Stimulated activated naive CD8-positive, alpha-beta T cell treated with anti-CD3 and anti-CD28 coated beads, Interleukin-15, Interleukin-2, amounts not matched to agents 100 ng/mL and 50 ng/mL, for 24 hours (primary cell): Measurements from ENCODE around the gene KCNN4.
"Not testable (repeated sequence)": the region's sequence is repeated elsewhere in the genome, so short reads cannot be mapped to it uniquely, and the experiment has no call there.

Experiments
- H3K27ac Mint-ChIP-seq: one replicate; pipeline ENCODE4 v1.8.0; 2021; ENCODE audit warnings: mild to moderate bottlenecking, mixed read lengths
- H3K27me3 Mint-ChIP-seq: one replicate; pipeline ENCODE4 v1.8.0; 2021; ENCODE audit warnings: mixed read lengths
- H3K36me3 Mint-ChIP-seq: one replicate; pipeline ENCODE4 v1.8.0; 2021; ENCODE audit warnings: low read depth, mixed read lengths
- H3K4me1 Mint-ChIP-seq: one replicate; pipeline ENCODE4 v1.8.0; 2021; ENCODE audit warnings: low read depth, mixed read lengths
- H3K4me3 Mint-ChIP-seq: one replicate; pipeline ENCODE4 v1.8.0; 2021; ENCODE audit warnings: mild to moderate bottlenecking, mixed read lengths
- H3K9me3 Mint-ChIP-seq: one replicate; pipeline ENCODE4 v1.8.0; 2021; ENCODE audit warnings: mixed read lengths

The KCNN4 gene

DNA sequence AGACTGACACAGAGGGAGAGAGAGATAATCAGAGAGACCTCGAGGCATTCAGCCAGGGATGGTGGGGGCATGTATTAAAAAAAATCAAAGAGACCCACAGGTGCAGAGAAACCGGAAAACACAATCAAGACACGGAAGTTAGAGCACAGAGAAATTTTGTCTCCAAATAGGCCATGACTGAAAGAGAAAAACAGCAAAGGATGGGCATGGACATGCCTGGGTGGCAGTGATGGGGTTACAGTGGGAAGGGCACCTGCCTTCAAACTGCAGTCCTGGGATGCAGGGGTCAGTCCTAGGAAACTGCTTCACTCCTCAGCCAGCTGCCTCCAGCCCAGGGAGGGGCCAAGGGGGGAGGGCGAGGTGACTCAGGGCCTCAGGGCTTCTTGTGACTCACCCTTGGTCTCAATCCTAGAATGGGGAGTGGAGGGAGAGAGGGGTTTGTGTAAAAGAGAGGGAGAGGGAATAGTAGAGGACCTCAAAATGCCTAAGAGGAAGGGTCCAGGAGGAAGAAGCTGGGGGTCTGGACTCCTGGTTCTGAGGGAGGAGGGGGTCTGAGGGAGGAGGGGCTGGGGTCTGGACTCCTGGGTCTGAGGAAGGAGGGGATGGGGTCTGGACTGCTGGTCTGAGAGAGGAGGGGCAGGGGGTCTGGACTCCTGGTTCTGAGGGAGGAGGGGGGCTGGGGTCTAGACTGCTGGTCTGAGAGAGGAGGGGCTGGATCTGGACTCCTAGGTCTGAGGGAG, 3.6 kb upstream of the KCNN4 start:
- Mint-ChIP-seq H3K4me3 (peak overlapping the region; percentile 80), H3K4me1 (peaks cover 47% of the 10 kb centered on the region), H3K9me3 (no peaks in the 10 kb centered on the region), H3K27ac (peak overlapping the region; percentile 88), H3K36me3 (peaks cover 3% of the 10 kb centered on the region), H3K27me3 (no peaks in the 10 kb centered on the region)

DNA sequence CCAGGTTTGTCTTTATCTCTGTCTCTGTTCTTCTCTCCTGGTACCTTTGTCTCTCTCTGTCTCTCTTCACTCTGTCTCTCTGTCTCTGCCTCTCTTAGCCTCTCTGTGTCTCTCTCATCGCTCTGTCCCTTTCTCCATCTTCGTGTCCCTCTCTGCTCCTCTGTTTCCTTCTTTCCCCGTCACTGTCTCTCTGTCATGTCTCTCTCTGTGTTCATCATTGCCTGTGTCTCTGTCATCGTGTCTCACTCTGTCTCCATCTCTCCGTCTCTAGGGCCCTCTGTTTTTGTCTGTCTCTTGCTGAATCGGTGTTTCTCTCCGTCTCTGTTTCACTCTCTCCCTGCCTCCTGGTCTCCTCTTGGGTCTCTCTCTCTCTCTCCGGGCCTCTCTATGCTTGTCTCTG, 2.9 kb upstream of the KCNN4 start:
- Mint-ChIP-seq H3K36me3 (peaks cover 6% of the 10 kb centered on the region), H3K9me3 (no peaks in the 10 kb centered on the region), H3K27me3 (no peaks in the 10 kb centered on the region), H3K27ac (peak overlapping the region; percentile 88), H3K4me3 (peak overlapping the region; percentile 80), H3K4me1 (peaks cover 51% of the 10 kb centered on the region)

DNA sequence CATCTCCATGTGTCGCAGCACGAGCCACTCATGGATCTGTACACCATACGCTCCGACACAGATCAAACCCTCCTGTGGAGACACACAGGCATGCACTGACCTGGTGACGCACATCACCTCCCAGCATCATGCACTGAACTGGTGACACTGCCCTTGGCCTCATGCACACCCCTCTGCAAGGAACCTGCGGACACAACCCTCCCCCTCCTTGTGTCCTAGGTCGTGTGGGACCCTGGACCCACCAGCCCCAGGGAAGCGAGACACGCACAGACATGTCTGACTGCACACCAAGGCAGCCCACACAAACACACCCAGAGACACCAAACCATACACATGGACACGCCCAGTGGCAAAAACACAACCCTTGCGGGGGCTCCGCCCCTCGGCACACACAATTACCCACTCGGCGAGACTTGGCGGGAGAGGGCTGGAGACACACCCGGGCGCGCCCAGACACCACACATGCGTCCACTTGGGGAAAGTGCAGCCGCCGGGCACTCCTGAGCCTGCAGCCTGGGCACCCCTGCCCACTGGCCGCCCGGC, 2.0 kb upstream of the KCNN4 start:
- H3K27me3 Mint-ChIP-seq = no peaks in the 10 kb centered on the region
- H3K4me1 Mint-ChIP-seq = peaks cover 59% of the 10 kb centered on the region
- peak overlapping the region; percentile 94 for H3K27ac Mint-ChIP-seq
- peak overlapping the region; percentile 86 for H3K4me3 Mint-ChIP-seq
- no peaks in the 10 kb centered on the region for H3K9me3 Mint-ChIP-seq
- peaks cover 14% of the 10 kb centered on the region for H3K36me3 Mint-ChIP-seq

DNA sequence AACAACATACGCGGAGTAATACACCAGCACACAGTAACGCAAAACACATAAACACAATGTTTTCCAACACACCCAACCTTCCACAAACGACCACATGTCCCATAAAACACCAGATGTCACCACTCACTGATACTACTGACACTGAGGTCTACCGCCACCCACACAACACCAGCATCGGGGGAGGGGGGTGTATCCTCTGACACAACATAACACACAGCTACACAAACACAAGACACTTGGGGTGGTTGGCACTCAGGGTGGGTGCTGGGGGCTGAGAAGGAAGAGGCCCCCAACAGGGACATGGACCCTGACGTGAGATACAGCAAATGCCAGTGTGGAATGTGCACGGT, 1.5 kb upstream of the KCNN4 start:
- Mint-ChIP-seq H3K36me3 (peaks cover 16% of the 10 kb centered on the region), H3K27ac (peak overlapping the region; percentile 94), H3K9me3 (no peaks in the 10 kb centered on the region), H3K4me3 (peak overlapping the region; percentile 86), H3K4me1 (peaks cover 64% of the 10 kb centered on the region), H3K27me3 (no peaks in the 10 kb centered on the region)

DNA sequence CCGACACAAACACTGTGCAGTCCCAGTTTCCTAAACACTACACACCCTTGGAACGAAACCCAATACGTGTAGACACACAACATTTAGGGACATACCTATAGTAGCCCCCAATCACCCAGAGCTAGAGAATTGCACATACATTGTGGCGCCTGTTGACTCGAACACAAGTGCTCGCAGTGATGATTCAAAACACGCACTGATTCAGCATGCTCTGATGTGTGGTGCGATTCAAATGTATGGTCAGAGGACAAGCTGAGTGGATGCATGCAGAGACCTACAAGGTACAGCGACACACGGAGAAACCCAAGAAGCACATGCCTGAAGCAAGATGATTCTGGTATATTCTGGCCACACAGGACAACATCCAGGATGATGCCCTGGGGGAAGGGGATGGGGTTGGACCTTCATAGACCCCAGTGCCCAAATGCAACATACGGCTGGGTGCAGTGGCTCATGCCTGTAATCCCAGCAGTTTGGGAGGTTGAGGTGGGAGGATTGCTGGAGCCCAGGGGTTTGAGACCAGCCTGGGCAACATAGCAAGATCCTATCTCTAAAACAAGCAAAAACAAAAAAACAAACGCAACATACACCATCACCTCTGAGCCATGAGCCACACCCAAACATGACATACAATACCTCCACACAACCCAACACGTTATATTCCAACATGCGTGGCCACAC, 997 bp upstream of the KCNN4 start:
- H3K9me3 Mint-ChIP-seq = no peaks in the 10 kb centered on the region
- peak overlapping the region; percentile 86 for H3K4me3 Mint-ChIP-seq
- peak overlapping the region; percentile 94 for H3K27ac Mint-ChIP-seq
- no peaks in the 10 kb centered on the region for H3K27me3 Mint-ChIP-seq
- H3K4me1 Mint-ChIP-seq = peaks cover 69% of the 10 kb centered on the region
- peaks cover 21% of the 10 kb centered on the region for H3K36me3 Mint-ChIP-seq

DNA sequence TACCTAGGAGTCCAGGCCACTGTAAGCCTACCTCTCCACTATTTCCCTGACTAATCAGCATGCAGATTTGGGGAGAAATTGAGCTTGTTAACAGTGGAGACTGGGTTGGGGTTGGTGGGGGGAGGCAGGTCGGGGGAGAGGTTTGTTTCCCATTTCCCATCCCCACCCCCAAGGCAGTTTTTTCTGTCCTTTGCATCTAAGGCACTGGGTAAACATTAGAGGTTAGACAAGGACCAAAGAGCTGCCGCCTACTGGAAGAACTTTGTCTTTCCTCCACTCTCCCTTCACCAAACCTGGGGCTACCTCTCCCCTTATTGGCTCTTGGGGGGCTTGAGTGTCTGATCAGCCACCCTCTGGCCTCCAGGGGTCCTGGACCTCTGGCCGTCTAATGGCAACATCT, 953 bp downstream of the KCNN4 start:
- Mint-ChIP-seq H3K9me3 (no peaks in the 10 kb centered on the region), H3K27me3 (no peaks in the 10 kb centered on the region), H3K27ac (peak overlapping the region; percentile 95), H3K4me1 (peaks cover 80% of the 10 kb centered on the region), H3K36me3 (peaks cover 37% of the 10 kb centered on the region), H3K4me3 (peak overlapping the region; percentile 86)

DNA sequence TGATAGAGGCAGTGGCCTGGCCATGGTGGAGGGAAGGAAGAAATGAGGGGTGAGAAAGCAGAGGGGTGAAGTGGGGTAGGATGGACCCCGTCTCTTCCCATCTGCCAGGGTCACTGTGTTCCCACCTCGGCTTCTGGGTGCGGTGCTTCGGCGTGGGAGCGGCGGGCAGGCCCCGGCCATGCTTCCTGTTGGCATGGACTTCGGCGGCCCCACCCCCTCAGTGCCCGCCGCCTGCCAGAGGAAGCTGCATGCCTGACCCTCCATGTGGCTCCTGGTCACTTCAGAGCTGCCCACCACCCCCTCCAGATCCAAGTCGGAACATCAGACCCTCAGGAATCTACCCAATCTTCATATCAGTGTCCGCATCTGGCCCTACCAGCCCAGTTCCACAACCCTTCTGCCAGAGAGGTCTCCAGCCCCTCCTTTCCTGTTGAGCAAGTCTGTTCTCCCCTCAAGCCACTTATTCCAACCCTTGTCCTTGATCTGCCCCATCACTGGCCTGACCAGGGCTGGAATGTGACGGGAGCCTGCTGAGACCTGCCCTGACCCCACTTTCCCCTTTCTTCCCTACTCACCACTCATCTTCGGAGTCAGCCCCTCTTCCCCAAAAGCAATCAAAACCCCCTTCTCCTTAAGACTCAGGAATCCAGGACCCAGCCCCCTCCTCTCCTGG, 1.5 kb downstream of the KCNN4 start:
- Mint-ChIP-seq H3K9me3 (no peaks in the 10 kb centered on the region), H3K27ac (peak overlapping the region; percentile 95), H3K4me1 (peaks cover 77% of the 10 kb centered on the region), H3K4me3 (peak overlapping the region; percentile 86), H3K36me3 (peaks cover 39% of the 10 kb centered on the region), H3K27me3 (no peaks in the 10 kb centered on the region)

DNA sequence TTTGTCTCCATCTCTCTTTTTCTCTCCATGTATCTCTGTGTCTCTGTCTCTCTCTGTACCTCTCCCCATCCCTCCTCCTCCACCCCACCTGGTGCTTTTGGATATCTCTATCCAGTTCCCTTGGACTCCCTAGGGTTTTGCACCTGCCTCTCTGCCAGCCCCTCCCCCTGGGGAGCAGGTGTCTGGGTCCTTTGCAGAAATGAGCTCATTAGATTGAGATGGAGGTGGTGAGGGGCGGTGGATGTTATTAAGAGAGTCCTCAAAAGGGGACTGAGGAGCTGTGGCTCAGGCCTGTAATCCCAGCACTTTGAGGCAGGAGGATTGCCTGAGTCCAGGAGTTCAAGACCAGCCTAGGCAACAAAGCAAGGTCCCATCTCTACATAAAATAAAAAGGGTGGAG, 2.1 kb downstream of the KCNN4 start:
- Mint-ChIP-seq H3K4me3 (peak overlapping the region; percentile 86), H3K27ac (peak overlapping the region; percentile 95), H3K36me3 (peaks cover 40% of the 10 kb centered on the region), H3K4me1 (peaks cover 70% of the 10 kb centered on the region), H3K27me3 (no peaks in the 10 kb centered on the region), H3K9me3 (no peaks in the 10 kb centered on the region)

DNA sequence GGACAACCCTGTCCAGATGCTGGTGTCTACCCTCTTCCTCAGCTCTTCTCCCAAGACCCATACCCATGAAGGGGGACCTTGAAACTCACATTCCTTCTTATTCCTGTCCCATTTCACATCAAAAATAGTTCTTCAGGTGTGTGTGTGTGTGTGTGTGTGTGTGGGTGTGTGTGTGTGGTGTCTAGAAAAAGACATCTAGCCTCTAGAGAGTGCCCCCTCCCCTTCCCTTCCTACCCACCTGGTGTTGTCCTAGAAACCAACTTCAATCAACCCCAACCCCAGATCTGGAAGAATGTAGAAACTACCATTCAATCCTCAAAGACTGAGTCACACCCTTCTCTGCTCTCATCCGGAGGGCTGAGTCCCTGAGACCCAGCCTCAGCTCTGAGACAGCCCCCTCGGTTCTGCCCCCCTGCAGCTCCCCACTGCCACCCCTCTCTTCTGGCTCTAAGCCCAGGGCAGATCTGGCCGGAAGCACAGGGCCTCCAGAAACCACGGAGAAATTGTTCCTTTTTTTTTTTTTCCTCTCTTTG, 3.5 kb downstream of the KCNN4 start:
- H3K4me1 Mint-ChIP-seq = peaks cover 58% of the 10 kb centered on the region
- peak overlapping the region; percentile 86 for H3K4me3 Mint-ChIP-seq
- H3K27me3 Mint-ChIP-seq = no peaks in the 10 kb centered on the region
- H3K9me3 Mint-ChIP-seq = no peaks in the 10 kb centered on the region
- H3K36me3 Mint-ChIP-seq = peaks cover 54% of the 10 kb centered on the region
- peak overlapping the region; percentile 95 for H3K27ac Mint-ChIP-seq

DNA sequence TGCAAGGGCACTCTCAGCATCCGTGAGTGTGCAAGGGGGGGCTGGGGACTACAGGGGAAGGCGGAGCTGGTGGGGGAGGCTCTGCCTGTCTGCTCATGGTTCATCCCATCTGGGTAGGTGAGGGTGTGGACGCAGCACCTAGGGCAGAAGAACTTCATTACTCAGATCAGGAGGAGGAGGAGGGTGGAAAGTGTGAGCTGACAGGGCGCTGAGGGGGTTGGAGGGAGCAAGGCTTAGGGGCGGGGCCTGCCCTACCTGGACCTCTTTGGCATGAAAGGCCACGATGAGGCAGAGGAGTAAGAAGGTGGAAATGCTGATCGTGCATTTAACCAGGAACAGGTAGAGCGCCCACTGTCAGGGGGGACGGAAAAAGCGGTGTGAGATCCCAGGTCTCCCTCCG, 4.5 kb downstream of the KCNN4 start:
- Mint-ChIP-seq H3K4me3 (peak overlapping the region; percentile 86), H3K9me3 (no peaks in the 10 kb centered on the region), H3K4me1 (peaks cover 48% of the 10 kb centered on the region), H3K27ac (peak overlapping the region; percentile 95), H3K36me3 (peaks cover 60% of the 10 kb centered on the region), H3K27me3 (no peaks in the 10 kb centered on the region)

DNA sequence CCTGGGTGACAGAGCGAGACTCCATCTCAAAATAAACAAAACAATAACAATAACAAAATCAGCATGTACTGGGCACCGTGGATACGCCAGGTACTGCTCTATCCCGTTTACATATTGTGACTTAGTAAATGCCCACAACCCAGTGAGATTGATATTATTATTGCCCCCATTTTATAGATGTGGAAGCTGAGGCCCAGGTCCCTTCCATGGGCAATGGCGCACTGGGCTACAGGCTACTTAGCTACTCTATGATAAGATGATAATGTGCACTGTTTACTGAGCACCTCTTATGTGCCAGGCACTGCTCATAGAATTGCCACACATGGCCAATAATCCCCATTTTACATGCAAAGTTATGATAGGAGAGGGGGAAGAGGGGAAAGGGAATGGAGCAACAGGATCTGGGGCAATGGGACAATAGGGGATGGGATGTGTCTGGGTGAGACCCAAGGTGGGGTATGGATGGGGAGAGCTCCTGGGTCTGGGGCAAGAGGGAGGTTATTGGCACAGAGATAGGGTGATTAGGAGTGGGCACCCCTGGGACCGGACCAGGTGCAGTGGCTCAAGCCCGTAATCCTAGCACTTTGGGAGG, 5.4 kb downstream of the KCNN4 start:
- peak overlapping the region; percentile 5 for H3K4me3 Mint-ChIP-seq
- H3K4me1 Mint-ChIP-seq = peaks cover 44% of the 10 kb centered on the region
- peak overlapping the region; percentile 70 for H3K27ac Mint-ChIP-seq
- H3K27me3 Mint-ChIP-seq = no peaks in the 10 kb centered on the region
- H3K36me3 Mint-ChIP-seq = peaks cover 69% of the 10 kb centered on the region
- H3K9me3 Mint-ChIP-seq = no peaks in the 10 kb centered on the region

DNA sequence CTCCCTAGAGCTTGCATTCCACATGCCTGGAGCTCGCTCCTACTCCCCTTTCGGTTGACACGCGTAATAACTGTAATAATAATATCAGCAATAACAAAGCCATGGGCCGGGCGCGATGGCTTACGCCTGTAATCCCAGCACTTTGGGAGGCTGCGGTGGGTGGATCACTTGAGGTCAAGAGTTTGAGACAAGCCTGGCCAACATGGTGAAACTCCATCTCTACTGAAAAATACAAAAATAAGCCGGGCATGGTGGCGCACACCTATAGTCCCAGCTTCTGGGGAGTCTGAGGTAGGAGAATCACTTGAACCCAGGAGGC, 5.9 kb downstream of the KCNN4 start:
- Mint-ChIP-seq H3K4me1 (peaks cover 44% of the 10 kb centered on the region), H3K36me3 (peaks cover 74% of the 10 kb centered on the region)

DNA sequence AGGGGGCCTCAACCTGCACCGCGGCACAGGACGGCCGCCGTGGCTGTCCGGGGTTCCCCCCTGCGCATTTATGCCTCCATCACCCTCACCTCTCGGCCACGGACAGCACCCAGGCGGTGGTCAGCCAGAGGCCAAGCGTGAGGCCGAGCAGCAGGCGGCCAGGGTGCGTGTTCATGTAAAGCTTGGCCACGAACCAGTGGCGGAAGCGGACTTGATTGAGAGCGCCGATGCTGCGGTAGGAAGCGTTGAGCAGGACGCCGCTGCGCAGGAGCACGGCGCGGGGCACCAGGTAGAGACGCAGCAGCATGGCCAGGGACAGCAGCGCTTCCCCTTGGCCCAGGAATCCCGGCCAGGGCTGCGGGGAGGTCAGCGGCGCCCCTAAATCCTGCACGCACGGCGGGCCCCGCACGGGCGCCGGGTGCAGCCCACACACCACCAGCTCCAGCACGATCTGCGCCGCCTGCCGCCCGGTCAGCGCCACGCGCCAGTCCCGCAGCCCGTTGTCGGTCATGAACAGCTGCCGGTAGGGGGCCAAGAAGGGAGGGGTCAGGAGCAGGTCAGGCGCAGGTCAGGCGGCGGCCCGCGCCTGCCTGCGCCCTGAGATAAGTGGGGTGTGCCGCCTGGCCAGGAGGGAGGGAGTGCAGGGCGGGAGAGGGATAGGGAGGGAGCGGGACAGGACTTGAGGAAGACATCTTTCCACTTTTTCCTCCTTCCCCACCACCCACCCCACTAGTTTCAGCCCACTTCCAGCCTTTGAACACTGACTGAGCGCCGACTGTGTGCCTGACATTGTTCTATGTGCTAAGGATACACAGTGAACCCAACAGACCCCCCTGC, 6.5 kb downstream of the KCNN4 start:
- H3K4me1 Mint-ChIP-seq = peaks cover 48% of the 10 kb centered on the region
- H3K27ac Mint-ChIP-seq = no peak overlapping the region
- H3K36me3 Mint-ChIP-seq = peaks cover 76% of the 10 kb centered on the region
- H3K9me3 Mint-ChIP-seq = no peaks in the 10 kb centered on the region
- no peak overlapping the region for H3K4me3 Mint-ChIP-seq
- no peaks in the 10 kb centered on the region for H3K27me3 Mint-ChIP-seq

More for the DNA sequence above, 5.9 kb downstream of the KCNN4 start:
- H3K9me3 Mint-ChIP-seq, H3K27ac Mint-ChIP-seq, H3K4me3 Mint-ChIP-seq, H3K27me3 Mint-ChIP-seq: not testable (repeated sequence)

DNA sequence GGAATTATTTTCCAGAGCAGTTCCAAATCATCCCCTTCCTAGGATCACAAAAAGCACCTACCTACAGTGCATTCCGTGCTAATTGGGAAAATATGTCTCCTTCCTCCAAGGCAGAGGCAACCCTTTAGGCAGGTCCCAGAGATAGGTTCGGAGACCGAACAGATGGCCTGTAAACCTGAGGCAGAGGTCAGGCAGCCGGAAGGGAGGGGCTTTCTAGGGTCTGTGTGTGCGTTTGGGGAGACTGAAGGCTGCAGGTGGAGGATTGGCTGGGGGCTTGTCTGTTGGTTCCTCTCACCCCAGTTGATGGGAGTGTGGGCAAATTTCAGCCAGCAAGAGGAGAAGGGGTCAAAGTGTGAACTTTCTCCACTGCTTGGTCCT, 7.1 kb downstream of the KCNN4 start:
- peaks cover 52% of the 10 kb centered on the region for H3K4me1 Mint-ChIP-seq
- no peaks in the 10 kb centered on the region for H3K9me3 Mint-ChIP-seq
- no peaks in the 10 kb centered on the region for H3K27me3 Mint-ChIP-seq
- no peak overlapping the region for H3K4me3 Mint-ChIP-seq
- H3K27ac Mint-ChIP-seq = no peak overlapping the region
- peaks cover 80% of the 10 kb centered on the region for H3K36me3 Mint-ChIP-seq
